HepG2 (cell line): ENCODE results near the gene SRXN1. TPM values are rescaled to one million over a fixed set of nuclear protein-coding genes. Genes with fewer than 3 reads are reported as not detected.

Source experiments
- BRD4 ChIP-seq: sonication (generic); formaldehyde crosslinking; IDR thresholded peaks from 2 replicates; pipeline ENCODE4 v1.4.0; 2020; ENCODE audit warnings: missing genetic modification reagents
- HES4 ChIP-seq: sonication (generic); formaldehyde crosslinking; IDR thresholded peaks from 2 replicates; pipeline ENCODE4 v1.9.0; 2021; ENCODE audit warnings: mild to moderate bottlenecking, missing genetic modification reagents, borderline replicate concordance
- MATR3 ChIP-seq: sonication (generic); formaldehyde crosslinking; IDR thresholded peaks from 2 replicates; pipeline ENCODE4 v1.4.0; 2020; ENCODE audit warnings: missing genetic modification reagents
- PRDM10 ChIP-seq: sonication (generic); formaldehyde crosslinking; IDR thresholded peaks from 2 replicates; pipeline ENCODE4 v1.4.0; 2020; ENCODE audit warnings: low read depth, missing genetic modification reagents
- PRPF4 ChIP-seq: fragments of 200-400 bp; formaldehyde crosslinking; IDR thresholded peaks from 2 replicates; pipeline ENCODE4 v1.6.1; 2016; ENCODE audit warnings: low read length, low read depth; ENCODE audit not compliant: poor library complexity, severe bottlenecking
- SNAPC2 ChIP-seq: sonication (generic); formaldehyde crosslinking; IDR thresholded peaks from 2 replicates; pipeline ENCODE4 v1.8.1; 2022; ENCODE audit warnings: mild to moderate bottlenecking, missing genetic modification reagents
- ZFX ChIP-seq: sonication (generic); formaldehyde crosslinking; IDR thresholded peaks from 2 replicates; pipeline ENCODE4 v1.4.0; 2020; ENCODE audit warnings: mild to moderate bottlenecking, low read depth, missing genetic modification reagents, moderate library complexity
- ZNF121 ChIP-seq: sonication (generic); formaldehyde crosslinking; IDR thresholded peaks from 2 replicates; pipeline ENCODE4 v1.5.0; 2020; ENCODE audit warnings: mild to moderate bottlenecking, missing genetic modification reagents
- ZNF224 ChIP-seq: sonication (generic); formaldehyde crosslinking; IDR thresholded peaks from 2 replicates; pipeline ENCODE4 v1.5.0; 2020; ENCODE audit warnings: mild to moderate bottlenecking, missing genetic modification reagents
- ZNF562 ChIP-seq: sonication (generic); formaldehyde crosslinking; IDR thresholded peaks from 2 replicates; pipeline ENCODE4 v1.8.0; 2022; ENCODE audit warnings: missing genetic modification reagents, borderline replicate concordance
- ZNF574 ChIP-seq: sonication (generic); formaldehyde crosslinking; IDR thresholded peaks from 2 replicates; pipeline ENCODE4 v1.4.0; 2020; ENCODE audit warnings: missing genetic modification reagents
- ZSCAN31 ChIP-seq: sonication (generic); formaldehyde crosslinking; IDR thresholded peaks from 2 replicates; pipeline ENCODE4 v1.5.0; 2020; ENCODE audit warnings: low read depth, mild to moderate bottlenecking, missing genetic modification reagents
- polyA plus RNA-seq, 8 experiments: library from polyadenylated mRNA; depleted of rRNA in 3 of 8; stranded (reverse) in 7 of 8; unstranded in 1 of 8; fragments of >200 nt; fragmentation: Illumina TruSeq in 4 of 8; extraction: Trizol in 4 of 8; gene quantifications; 2 replicates each; pipeline versions ENCODE4 v1.2.1 to v1.2.3, GENCODE V29; 2011 to 2016; ENCODE audit warnings: low read depth in 4 of 8, missing spikeins in 1 of 8, mixed read lengths in 1 of 8; ENCODE audit not compliant: insufficient read depth in 1 of 8
- total RNA-seq, 5 experiments: library from RNA; depleted of rRNA; stranded (reverse); fragments of >200 nt; fragmentation: Illumina TruSeq; extraction: Trizol; gene quantifications; 2 replicates each; pipeline ENCODE4 v1.2.3, GENCODE V29; 2016; ENCODE audit warnings: low read depth in 1 of 5
- TF ChIP-seq, protein P1 (sequence below): sonication (generic); formaldehyde crosslinking; IDR thresholded peaks from 2 replicates; pipeline ENCODE4 v1.4.0; 2020; ENCODE audit warnings: missing genetic modification reagents
- TF ChIP-seq, protein P2 (sequence below): sonication (generic); formaldehyde crosslinking; IDR thresholded peaks from 2 replicates; pipeline ENCODE4 v1.4.0; 2020; ENCODE audit warnings: missing genetic modification reagents, borderline replicate concordance
- TF ChIP-seq, protein P3 (sequence below): sonication (generic); formaldehyde crosslinking; IDR thresholded peaks from 2 replicates; pipeline ENCODE4 v1.4.0; 2020; ENCODE audit warnings: missing genetic modification reagents

The SRXN1 gene
- total and polyA plus RNA-seq, 2 of the 13 experiments (the other 11 are each of a cell fraction or from before 2014, with no cell fraction given): 29.9 to 87.7 TPM

- TF ChIP-seq, protein P1, sequence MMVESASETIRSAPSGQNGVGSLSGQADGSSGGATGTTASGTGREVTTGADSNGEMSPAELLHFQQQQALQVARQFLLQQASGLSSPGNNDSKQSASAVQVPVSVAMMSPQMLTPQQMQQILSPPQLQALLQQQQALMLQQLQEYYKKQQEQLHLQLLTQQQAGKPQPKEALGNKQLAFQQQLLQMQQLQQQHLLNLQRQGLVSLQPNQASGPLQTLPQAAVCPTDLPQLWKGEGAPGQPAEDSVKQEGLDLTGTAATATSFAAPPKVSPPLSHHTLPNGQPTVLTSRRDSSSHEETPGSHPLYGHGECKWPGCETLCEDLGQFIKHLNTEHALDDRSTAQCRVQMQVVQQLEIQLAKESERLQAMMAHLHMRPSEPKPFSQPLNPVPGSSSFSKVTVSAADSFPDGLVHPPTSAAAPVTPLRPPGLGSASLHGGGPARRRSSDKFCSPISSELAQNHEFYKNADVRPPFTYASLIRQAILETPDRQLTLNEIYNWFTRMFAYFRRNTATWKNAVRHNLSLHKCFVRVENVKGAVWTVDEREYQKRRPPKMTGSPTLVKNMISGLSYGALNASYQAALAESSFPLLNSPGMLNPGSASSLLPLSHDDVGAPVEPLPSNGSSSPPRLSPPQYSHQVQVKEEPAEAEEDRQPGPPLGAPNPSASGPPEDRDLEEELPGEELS: peak; percentile 74
- TF ChIP-seq PRDM10 (peak; percentile 82; the same call in 1 of the 2 replicates), ZNF224 (CRISPR knock-in tag) (peak; percentile 69; the same call in 1 of the 2 replicates), MATR3 (CRISPR knock-in tag) (no peak), ZFX (CRISPR knock-in tag) (peak; percentile 88), SNAPC2 (CRISPR knock-in tag) (no peak), BRD4 (peak; percentile 51; the same call in 1 of the 2 replicates), ZSCAN31 (CRISPR knock-in tag) (peak; percentile 85), ZNF574 (CRISPR knock-in tag) (peak; percentile 93), HES4 (no peak), ZNF121 (CRISPR knock-in tag) (peak; percentile 22; the same call in 1 of the 2 replicates), ZNF562 (CRISPR knock-in tag) (no peak), PRPF4 (no peak)
- TF ChIP-seq, protein P2, sequence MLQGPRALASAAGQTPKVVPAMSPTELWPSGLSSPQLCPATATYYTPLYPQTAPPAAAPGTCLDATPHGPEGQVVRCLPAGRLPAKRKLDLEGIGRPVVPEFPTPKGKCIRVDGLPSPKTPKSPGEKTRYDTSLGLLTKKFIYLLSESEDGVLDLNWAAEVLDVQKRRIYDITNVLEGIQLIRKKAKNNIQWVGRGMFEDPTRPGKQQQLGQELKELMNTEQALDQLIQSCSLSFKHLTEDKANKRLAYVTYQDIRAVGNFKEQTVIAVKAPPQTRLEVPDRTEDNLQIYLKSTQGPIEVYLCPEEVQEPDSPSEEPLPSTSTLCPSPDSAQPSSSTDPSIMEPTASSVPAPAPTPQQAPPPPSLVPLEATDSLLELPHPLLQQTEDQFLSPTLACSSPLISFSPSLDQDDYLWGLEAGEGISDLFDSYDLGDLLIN (CRISPR knock-in tag): peak; percentile 95; the same call in 1 of the 2 replicates
- TF ChIP-seq, protein P3, sequence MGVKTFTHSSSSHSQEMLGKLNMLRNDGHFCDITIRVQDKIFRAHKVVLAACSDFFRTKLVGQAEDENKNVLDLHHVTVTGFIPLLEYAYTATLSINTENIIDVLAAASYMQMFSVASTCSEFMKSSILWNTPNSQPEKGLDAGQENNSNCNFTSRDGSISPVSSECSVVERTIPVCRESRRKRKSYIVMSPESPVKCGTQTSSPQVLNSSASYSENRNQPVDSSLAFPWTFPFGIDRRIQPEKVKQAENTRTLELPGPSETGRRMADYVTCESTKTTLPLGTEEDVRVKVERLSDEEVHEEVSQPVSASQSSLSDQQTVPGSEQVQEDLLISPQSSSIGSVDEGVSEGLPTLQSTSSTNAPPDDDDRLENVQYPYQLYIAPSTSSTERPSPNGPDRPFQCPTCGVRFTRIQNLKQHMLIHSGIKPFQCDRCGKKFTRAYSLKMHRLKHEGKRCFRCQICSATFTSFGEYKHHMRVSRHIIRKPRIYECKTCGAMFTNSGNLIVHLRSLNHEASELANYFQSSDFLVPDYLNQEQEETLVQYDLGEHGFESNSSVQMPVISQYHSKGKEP: no peak; the same call in 1 of the 2 replicates
Measured at GRCh38 chr20:645318-646106, 7.5 kb downstream of the SRXN1 start (continued).
